T-helper 2 cell treated with Interferon-gamma antibody and Interleukin-4, amounts not matched to agents 100 ng/mL and 5 ng/mL, for 36 hours (primary cell): ENCODE measurements around the gene SRGAP1. TPM values are rescaled to one million over a fixed set of nuclear protein-coding genes. Genes with fewer than 3 reads are reported as not detected.
"Not testable (repeated sequence)": the region's sequence is repeated elsewhere in the genome, so short reads cannot be mapped to it uniquely, and the experiment has no call there.

Experiments used
- intact Hi-C: fragments of 100-400 bp; cut with micrococcal nuclease; formaldehyde crosslinking; loops from one replicate; pipeline ENCODE4 v1.15.1; 2023
- total RNA-seq: library from RNA; stranded (reverse); gene quantifications from 2 replicates; pipeline ENCODE4 v1.2.3, GENCODE V29; 2022

SRGAP1 gene
- total RNA-seq, 1 donor from 2014 or later: 0.20 TPM

- intact Hi-C loops: no loop called here
These were observed 7.6 kb upstream of the SRGAP1 start for GRCh38 chr12:63836936-63837335.

GRCh38 chr12:63838411-63838810 is 6.1 kb upstream of the SRGAP1 start:
- intact Hi-C loops: no loop called here

- intact Hi-C loops: loop anchor here (10.0 kb wide), 1 partner anchor 554 kb away; the partner anchor contains the start of gene C12orf56
These were observed 3.5 kb upstream of the SRGAP1 start for GRCh38 chr12:63841011-63841410.

- intact Hi-C loops: loop anchor here (10.0 kb wide), 1 partner anchor 553 kb away; the partner anchor contains the start of gene C12orf56
These were observed 2.9 kb upstream of the SRGAP1 start for GRCh38 chr12:63841571-63841970.

- intact Hi-C loops: loop anchor here (10.0 kb wide), 1 partner anchor 552 kb away; the partner anchor contains the start of gene C12orf56
These were observed 1.8 kb upstream of the SRGAP1 start for GRCh38 chr12:63842750-63843149.

- intact Hi-C loops: loop anchor here (10.0 kb wide), 1 partner anchor 552 kb away; the partner anchor contains the start of gene C12orf56
These were observed 1.2 kb upstream of the SRGAP1 start for GRCh38 chr12:63843254-63843720.

GRCh38 chr12:63843721-63844390 is 644 bp upstream of the SRGAP1 start:
- intact Hi-C loops: loop anchor here (1.0 to 10.0 kb wide), 3 partner anchors 65 to 551 kb away; partner anchors contain the start of genes C12orf56 and RXYLT1

GRCh38 chr12:63845726-63846125 is 1.2 kb downstream of the SRGAP1 start:
- intact Hi-C loops: loop anchor here (2.0 to 10.0 kb wide), 2 partner anchors 67 to 549 kb away; partner anchors contain the start of genes C12orf56 and RXYLT1

GRCh38 chr12:63846238-63846967 is 1.9 kb downstream of the SRGAP1 start:
- intact Hi-C loops: loop anchor here (10.0 kb wide), 1 partner anchor 548 kb away; the partner anchor contains the start of gene C12orf56

- intact Hi-C loops: loop anchor here (10.0 kb wide), 1 partner anchor 546 kb away; the partner anchor contains the start of gene C12orf56
These were observed 4.0 kb downstream of the SRGAP1 start for GRCh38 chr12:63848450-63848849.

- intact Hi-C loops: loop anchor here (10.0 kb wide), 1 partner anchor 546 kb away; the partner anchor contains the start of gene C12orf56
These were observed 4.7 kb downstream of the SRGAP1 start for GRCh38 chr12:63849106-63849620.

- intact Hi-C loops: loop anchor here (10.0 kb wide), 1 partner anchor 545 kb away; the partner anchor contains the start of gene C12orf56
These were observed 5.1 kb downstream of the SRGAP1 start for GRCh38 chr12:63849641-63850040.

GRCh38 chr12:63853978-63854377 is 9.5 kb downstream of the SRGAP1 start:
- intact Hi-C loops: no loop called here

GRCh38 chr12:63855299-63855698 is 10.8 kb downstream of the SRGAP1 start:
- intact Hi-C loops: no loop called here

- intact Hi-C loops: no loop called here
These were observed 13.5 kb downstream of the SRGAP1 start for GRCh38 chr12:63857771-63858670.

GRCh38 chr12:63859880-63860279 is 15.4 kb downstream of the SRGAP1 start:
- intact Hi-C loops: not testable (repeated sequence)

- intact Hi-C loops: no loop called here
These were observed 17.9 kb downstream of the SRGAP1 start for GRCh38 chr12:63862187-63862968.

- intact Hi-C loops: no loop called here
These were observed 18.4 kb downstream of the SRGAP1 start for GRCh38 chr12:63862969-63863230.

GRCh38 chr12:63863658-63864453 is 19.4 kb downstream of the SRGAP1 start:
- intact Hi-C loops: no loop called here
